Stimulated activated CD8-positive, alpha-beta memory T cell treated with anti-CD3 and anti-CD28 coated beads, Interleukin-4, amount 100 ng/mL, for 24 hours (primary cell): ENCODE data around the gene GFM1.
A peak's percentile ranks its signal among the peaks of the same experiment; 100 is the strongest.

Experiments
- DNase-seq: peaks from one replicate; pipeline ENCODE4 v3.0.0-alpha.2; 2020; ENCODE audit warnings: low read depth

GFM1 gene

DNA sequence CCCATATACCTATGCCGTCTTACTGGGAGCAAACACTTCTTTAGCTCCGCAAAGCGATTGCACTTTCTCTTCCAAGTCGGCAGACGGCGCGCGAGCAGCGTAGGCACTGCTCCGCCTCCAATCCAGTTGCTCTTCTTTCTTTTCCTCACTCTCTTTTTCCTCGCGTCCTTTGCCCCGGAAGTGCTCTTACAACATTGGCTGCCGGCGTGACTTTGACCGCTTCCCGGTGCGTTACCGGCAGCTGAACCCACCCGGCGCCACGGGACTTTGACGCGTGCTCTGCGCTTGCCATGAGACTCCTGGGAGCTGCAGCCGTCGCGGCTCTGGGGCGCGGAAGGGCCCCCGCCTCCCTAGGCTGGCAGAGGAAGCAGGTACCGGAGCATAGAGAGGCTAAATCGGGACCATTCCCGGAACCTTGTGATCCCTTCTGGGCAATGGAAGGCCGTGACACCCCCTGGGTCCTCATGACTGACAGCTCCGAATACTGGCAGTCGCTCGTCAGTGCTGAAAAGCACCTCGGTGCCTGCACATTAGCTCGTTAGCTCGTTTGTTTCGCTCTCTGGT, at the start of gene GFM1:
Gene GFM1 (plus strand): TSS at position 183 of the 564 bp plus-strand sequence. CDS start 108 bp downstream, at position 291.
- DNase-seq, result peak; percentile 80

DNA sequence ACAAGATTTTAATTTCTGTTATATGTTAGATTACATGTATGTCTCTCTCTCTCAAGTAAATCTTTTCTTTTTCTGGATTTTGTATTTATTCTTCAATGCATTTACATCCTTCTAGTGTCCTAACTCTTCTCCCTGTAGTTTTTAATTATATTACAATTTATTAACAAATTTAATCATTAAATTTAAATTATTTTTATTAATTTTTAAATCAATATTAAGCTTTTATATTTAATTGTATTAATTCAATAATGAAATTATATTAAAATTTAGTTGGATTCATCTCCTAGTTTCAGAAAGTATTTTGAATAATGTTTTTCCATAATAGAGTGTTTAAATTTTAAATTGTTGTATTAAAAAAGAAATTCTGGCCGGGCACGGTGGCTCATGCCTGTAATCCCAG, 43.5 kb upstream of the GFM1 start:
- no peak for DNase-seq

DNA sequence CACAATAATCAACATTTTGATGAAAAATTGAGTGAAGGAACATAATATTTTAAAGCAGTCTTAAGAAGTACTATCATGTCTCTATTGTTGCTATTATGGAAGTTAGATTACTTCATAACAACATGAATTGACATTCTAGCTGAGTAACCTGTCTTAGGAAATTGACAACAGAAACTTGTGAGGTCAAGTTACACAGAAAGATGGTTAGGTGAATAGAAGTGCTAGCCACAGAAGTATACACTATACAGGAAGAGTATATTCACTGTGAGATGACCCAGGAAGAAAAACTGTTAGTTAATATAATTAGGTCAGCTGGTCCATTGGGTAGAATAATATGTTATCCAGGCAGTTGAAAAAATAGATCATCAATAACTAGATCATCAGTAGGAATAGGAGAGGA, 42.1 kb upstream of the GFM1 start:
- no peak for DNase-seq

DNA sequence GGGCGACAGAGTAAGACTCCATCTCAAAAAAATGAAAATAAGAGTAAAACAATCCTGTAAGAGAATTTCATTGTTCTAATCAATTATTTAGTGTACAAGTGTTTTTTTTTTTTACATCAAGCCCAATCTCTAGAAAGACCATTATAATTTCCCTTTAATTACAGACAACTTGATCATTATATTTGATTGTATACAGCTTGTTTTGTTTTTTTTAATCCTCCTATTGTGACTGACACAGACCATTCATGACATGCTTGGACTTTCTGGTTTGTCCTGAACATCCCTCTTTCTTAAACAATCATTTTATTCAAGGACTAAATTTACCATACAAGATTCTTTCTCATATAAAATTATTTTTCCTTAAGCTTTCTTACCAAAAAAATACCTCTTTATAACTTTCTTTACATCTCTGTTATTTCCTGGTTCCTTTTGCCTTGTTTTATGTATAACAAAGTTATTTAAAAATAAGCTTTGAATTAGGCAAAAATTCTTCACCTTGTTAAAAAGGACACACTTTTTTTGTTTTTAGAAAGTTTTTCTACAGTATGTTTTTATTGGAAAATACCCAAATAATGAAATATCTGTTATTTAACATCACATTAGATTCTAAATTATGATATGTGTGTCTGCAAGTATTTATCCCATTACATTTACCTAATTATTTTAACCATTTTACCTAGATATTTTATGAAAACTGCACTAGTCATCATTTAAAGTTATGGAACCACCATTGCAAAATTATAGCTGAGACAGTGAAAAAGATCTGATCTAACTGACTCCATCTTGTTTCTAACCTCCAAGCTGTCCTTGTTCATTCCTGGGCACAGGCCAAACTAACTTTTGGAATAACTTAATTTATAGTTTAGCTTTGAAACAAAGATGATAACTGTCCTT, 26.1 kb upstream of the GFM1 start:
- DNase-seq, result no peak

DNA sequence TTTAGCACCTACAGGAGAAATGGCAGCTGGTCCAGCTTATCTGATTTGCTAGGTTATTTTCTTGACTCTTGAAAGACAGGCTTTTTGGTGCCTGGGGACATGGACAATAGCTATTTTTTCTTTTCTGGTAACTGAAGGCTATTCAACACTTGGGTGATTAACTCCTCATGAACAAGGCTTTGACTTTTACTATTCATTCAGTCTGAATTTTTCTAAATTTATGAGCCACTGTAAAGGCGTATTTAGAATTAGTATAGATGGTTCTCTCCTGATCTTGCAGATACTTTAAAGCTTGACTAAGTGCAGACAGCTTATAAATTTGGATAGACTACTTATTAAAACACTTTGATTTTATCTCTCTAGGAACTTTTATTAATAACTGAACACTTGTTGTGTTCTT, 18.4 kb upstream of the GFM1 start:
- DNase-seq, result no peak

DNA sequence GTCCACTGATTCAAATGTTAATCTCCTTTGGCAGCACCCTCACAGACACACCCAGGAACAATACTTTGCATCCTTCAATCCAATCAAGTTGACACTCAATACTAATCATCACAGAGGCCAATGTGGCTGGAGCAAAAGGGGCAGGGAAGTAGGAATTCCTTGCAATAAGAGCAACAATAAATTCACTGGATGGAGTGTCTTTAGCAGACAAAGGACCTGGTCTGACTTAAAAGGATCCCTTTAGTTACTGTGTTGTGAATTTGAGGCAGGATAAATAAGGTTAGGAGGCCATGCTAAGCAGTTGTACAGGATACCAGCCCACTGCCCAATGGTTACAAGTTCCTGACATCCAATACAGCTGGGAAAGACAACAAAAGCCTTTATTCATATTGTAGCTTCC, 12.3 kb upstream of the GFM1 start:
- DNase-seq, result no peak

DNA sequence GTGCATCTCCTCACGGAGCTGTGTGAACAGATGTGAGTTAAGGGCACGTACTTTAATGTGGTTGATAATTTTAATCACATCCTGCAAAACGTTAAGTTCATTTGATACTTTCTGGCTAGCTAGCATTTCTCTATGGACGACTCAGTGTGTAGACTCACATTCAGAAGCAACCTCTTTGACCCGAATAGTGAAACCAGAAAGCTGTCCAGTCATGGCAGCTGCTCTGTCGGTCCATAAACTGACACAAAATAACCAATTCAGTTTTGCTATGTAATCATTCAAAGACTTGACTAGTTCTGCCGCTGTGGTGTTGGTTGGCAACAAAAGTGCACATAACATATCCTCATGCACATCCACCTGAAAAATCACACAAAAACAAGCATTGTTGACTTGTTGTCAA, 3.7 kb upstream of the GFM1 start:
- no peak for DNase-seq

DNA sequence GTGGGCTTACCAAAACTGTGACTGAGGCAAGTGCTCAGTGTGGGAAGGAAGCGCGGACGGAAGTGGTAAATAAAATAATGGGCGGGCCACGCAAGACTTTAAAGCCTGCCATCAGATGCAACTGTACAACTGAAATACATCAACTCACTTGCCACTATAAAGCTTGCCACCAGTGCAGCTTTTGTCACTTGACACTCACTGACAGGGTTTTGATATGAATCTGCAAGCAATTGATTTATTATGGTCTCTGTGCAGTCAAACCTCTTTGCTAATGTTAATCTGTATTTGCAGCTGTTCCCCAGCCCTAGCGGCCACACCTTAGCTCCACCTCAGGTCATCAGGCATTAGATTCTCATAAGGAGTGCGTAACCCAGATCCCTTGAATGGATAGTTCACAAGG, 2.3 kb upstream of the GFM1 start:
- no peak for DNase-seq

DNA sequence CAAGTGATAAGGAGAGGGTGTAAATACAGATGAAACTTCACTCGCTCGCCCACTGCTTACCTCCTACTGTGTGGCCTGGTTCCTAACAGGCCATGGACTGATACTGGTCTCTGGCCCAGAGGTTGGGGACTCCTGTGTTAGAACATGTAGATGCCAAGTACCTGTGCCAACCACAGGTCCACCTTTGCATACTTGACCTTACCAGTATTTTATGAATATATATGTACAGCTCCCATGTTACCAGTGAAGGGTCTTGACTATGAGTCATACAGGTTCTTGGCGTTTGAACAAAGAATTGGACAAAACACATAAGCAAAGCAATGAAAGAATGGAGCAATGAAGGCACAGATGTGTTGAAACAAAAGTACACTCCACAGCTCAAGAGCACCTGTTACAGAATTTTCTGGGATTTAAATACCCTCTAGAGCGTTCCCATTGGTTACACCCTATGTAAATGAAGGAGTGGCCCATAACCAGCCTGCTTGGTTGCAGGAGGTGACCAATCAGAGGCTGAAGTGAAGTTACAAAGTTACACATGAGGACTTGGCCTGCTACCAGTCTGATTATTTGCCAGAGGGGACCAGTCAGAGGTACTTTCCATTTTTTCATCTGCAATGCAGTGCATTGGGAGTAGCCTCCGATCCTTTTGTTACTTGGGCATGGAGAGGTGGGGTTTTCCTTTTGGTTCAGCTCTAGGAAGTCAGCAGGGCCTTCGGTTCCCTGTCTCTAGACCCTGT, 1.7 kb upstream of the GFM1 start:
- DNase-seq, result no peak

DNA sequence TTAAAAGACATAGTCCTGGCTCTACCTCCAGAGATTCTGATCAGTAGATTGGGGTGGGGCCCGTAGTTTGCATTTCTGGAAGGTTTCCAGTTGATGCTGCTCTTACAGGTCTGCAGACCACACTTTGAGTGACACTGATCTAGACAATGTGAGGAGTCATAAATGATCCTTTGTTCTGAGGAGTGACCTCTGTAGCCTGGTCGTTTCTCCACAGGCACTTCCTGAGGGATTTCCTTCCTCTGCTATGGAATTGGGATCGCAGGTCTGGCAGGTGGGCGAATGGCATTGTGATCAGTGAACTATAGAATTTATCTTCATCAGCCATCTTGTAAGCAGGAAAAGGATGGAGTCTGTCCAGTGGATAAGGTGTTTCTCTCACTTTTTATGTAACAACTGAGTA, 5.5 kb downstream of the GFM1 start:
- DNase-seq, result no peak

DNA sequence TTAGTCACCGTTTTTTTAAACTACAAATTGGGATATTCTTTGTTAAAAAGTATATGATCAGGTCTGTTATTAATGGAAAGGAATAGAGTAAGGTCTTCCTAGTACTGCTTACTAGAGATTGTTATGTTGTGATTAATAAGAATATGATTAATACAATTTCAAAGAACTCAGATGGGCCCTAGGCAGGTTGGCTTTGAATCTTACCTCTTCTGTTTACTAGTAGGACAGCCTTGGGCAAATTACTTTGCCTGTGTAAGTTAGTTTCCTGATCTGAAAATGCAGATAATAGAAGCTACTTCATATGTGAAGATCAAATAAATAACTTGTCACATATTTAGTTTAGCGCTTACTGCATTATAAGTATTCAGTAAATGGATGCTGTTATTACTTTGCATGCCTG, 6.9 kb downstream of the GFM1 start:
- DNase-seq, result no peak

DNA sequence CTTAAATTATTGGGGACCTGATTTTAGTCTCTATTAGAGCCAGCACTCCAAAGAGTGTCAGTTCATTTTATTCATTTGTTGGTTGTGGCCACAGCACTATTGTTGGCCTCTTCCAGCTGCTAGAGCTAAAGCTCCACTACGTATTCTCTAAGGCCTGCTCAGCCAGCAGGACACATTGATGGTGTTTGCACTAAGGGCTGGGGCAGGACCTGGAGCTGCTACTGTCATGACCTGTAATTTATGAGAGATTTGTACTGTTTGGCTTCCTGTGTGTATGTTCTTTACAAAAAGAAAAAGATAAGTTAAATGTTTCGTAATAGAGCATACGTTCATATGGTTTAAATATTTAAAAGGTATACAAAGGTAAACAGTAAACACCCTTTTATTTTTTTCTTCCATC, 8.1 kb downstream of the GFM1 start:
- DNase-seq, result no peak

DNA sequence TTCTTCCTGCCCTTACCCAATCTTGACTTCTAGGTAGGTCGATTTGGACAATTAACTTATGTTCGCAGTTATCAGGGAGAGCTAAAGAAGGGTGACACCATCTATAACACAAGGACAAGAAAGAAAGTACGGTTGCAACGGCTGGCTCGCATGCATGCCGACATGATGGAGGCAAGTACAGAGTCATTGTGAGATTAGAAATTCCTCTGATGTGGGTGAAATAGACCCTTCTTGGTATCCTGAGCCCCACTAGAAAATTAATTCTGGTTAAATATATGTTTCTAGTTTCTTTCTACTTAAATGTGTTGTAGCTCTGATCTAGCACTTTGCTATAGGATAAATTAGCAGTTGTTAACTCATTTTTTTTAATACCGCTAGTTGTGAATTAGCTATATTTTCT, 14.6 kb downstream of the GFM1 start:
- no peak for DNase-seq

DNA sequence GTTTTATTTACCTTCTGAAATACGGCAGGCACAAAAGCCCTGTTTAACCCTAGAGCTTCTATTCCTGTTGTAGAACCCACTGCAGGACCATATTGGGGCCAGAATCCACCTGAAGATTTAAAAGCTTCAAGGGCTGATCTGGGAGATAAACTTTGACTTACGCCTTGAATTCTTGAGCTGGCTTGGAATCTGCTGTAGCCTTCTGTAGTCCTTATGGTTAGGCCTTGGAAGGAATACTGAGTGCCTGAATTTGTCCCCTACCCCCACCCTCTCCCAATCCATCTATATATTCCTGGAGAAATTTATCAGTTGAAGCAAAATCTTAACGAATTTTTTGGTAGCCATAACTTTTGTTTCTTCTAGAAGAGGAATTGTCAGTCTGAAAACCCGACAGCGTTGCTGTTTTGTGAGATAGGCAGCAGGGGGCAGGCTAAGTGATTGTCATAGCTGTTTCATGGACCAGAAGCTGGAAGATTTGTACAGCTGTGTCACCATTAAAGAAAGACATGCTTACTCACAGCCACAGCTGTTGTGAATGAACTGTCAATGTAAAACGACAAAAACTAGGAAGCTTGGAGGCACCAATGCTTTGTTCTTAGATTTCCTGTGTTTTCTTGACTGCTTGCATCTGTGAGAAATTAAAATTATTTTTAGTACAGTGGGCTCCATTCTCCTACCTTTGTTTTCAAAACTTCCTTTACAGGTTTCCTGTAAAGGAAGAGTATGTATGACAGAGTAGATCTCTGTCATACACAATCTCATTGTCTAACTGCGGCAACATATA, 15.3 kb downstream of the GFM1 start:
- DNase-seq, result peak; percentile 23

DNA sequence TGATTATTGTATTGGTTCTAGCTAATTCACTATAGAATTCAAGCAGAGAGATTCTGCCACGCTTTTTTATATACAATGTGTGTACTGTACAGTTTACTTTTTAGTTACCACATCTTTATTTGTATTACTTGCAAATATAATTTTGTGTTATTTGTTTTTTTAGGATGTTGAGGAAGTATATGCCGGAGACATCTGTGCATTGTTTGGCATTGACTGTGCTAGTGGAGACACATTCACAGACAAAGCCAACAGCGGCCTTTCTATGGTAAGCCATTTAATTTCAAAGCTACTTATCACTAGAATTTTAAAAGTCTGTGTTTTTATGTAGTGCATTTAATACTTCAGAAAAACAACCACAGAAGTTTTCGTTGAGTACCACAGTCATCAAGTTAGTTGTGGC, 16.4 kb downstream of the GFM1 start:
- no peak for DNase-seq

DNA sequence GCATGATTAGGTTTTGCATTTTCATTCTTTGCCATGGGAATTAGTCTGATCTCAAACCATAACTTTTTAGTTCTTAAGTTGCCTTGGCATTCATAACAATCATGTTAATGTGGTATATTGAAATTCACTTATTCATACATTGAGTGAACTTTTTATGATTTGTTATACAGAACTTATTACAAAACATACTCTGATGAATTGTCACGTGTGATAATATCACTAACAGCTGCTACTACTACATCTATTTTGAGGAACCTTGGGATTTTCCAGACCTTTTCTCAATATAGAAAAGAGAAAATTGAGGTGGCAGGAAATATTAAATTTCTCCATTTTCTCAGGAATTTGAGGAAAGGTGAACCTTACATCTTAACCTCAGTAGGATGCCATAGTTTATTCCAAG, 18.9 kb downstream of the GFM1 start:
- DNase-seq, result no peak

DNA sequence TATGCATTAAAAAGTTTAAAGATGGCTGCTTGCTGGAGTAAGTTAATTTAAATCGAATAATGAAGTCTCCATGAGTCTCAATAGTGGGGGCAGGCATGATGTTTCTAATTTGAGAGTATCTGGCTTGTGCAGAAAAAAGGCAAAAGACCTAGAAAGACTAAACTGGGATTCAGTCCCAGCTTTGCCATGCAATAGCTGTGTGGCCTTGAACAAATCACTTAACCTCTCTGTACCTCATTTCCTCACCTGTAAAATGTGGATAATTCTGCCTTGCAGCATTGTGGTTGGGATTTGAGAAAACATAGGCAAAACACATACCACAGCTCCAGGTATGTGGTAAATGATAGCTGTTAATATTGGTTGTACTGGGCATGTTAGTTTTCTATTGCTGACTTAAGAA, 19.5 kb downstream of the GFM1 start:
- no peak for DNase-seq

DNA sequence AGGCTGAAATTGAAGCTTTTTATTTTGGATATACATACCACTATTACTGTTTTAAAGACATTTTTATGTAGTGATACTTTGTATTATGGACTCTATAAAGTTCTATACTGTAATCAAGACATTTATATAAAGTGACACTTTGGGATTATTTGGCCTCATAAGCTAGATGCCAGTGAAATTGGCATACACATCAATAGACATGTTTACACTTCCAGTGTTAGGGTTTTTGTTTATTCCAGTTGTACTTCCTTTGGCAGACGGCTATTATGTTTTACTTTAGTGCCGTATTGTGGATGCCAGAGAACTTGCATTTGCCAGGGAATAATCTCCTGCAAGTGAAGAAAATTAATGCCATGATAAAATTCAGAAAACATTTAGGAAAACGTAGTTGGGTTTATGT, 22.1 kb downstream of the GFM1 start:
- no peak for DNase-seq

DNA sequence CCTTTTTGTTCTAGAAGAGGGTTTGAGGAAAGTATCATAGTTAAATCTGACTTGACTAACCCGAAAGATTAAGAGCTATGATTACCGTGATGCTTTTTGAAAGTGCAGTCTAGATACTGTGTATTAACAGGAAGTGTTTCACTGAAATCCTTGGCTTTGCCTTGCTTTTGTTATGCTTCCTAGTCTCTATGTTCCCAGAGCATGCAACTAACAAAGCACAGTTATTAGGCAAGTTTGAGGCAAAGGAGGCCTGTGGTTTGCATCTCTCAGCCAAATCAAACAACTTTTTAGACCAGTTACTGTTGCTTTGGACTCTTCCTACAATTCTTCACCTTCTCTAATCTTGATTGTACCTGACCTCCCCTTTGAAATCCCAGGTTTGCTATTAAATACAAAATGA, 24.2 kb downstream of the GFM1 start:
- no peak for DNase-seq

DNA sequence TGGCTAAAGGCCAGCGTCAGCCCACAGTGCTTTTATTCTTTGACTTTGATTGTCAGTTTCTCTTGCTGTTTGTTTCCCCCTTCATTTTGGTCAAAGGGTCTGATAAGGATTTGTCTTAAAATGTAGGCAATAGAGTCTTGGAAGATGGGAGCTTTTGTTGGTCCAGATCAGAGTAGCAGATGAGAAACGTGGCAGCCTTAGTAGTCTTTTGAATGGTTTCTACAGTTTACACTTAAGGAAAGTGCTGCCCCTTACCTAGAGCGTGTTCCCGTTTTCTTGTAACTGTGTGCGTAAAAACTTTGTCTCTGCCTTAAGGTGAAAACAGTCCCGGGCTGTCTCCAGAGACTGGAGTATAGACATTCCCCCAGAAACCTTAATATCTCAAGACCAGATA, 27.5 kb downstream of the GFM1 start:
- no peak for DNase-seq

DNA sequence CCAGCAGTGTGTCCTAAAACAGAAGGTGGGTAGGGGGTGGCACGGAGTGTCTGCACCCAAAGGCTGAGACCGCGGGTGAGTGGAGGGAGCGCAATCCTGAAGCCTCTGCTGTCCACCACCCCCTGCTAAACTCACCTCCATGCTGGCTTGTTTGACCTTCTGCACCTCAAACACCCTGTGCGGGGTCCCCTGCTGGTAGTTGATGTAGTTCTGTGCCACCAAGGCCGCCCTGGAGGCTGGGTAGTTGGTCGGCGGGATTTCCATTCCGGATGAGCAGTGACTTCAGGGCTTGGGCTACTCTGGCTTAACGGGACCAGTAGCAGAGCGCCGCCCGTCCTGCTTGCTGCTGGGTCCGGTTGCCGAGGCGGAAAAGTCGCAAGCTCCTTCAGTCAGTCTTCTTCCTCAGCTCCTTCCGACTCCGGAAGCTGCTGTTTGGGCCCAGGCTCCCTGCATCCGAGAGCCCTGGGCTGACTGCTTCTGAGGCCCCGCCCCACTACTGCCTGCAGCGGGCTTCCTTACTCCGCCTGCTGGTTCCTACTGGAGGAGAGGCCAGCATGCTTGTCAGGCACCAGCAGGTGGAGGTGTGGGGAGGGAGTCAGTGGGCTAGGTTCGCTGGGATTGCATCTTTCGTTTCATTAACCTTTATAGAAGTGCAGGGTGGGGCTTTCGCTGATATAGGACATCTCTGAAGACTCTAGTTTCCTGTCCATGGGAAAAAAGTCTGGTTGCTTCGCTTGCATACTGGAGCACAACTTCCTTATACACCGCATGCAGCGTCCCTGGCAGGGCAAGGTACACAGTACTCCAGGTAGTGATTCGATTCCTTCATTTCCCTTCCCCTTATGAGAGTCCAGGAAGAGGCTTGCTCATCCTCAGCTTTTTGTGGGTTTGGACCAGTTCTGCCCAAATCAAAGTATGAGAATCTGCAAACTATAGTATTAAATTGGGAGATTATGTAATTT, 28.2 kb downstream of the GFM1 start, which contains the start of gene LXN:
Gene LXN (minus strand): TSS at position 434 of the 962 bp plus-strand sequence. CDS start 170 bp downstream, at position 264.
- DNase-seq, result peak; percentile 62
